ENCODE data around the gene TCF12.

- TF ChIP-seq, protein P1, sequence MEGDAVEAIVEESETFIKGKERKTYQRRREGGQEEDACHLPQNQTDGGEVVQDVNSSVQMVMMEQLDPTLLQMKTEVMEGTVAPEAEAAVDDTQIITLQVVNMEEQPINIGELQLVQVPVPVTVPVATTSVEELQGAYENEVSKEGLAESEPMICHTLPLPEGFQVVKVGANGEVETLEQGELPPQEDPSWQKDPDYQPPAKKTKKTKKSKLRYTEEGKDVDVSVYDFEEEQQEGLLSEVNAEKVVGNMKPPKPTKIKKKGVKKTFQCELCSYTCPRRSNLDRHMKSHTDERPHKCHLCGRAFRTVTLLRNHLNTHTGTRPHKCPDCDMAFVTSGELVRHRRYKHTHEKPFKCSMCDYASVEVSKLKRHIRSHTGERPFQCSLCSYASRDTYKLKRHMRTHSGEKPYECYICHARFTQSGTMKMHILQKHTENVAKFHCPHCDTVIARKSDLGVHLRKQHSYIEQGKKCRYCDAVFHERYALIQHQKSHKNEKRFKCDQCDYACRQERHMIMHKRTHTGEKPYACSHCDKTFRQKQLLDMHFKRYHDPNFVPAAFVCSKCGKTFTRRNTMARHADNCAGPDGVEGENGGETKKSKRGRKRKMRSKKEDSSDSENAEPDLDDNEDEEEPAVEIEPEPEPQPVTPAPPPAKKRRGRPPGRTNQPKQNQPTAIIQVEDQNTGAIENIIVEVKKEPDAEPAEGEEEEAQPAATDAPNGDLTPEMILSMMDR (optimal IDR thresholded peaks at IDR 0.05 in 1 of 3, IDR thresholded peaks at IDR 0.05 in 1 of 3, conservative IDR thresholded peaks at IDR 0.05 in 1 of 3; ENCODE audit: extremely low read depth in 1 of 3, insufficient read depth in 2 of 3, low read length in 3 of 3), result no peak
- no peak for TF ChIP-seq EZH2 (IDR thresholded peaks at IDR 0.05; ENCODE audit: low read length)
Measured at GRCh38 chr15:57216288-57216687, 297.8 kb downstream of the TCF12 start.

Measured in keratinocyte (primary cell).